ENCODE measurements around the gene PNPO. TPM values are rescaled to one million over a fixed set of nuclear protein-coding genes. Genes with fewer than 3 reads are reported as not detected.

Gene PNPO
- total and polyA plus RNA-seq, 2 of the 13 experiments (the other 11 are each of a cell fraction or from before 2014, with no cell fraction given), result 47.9 to 63.3 TPM

DNA sequence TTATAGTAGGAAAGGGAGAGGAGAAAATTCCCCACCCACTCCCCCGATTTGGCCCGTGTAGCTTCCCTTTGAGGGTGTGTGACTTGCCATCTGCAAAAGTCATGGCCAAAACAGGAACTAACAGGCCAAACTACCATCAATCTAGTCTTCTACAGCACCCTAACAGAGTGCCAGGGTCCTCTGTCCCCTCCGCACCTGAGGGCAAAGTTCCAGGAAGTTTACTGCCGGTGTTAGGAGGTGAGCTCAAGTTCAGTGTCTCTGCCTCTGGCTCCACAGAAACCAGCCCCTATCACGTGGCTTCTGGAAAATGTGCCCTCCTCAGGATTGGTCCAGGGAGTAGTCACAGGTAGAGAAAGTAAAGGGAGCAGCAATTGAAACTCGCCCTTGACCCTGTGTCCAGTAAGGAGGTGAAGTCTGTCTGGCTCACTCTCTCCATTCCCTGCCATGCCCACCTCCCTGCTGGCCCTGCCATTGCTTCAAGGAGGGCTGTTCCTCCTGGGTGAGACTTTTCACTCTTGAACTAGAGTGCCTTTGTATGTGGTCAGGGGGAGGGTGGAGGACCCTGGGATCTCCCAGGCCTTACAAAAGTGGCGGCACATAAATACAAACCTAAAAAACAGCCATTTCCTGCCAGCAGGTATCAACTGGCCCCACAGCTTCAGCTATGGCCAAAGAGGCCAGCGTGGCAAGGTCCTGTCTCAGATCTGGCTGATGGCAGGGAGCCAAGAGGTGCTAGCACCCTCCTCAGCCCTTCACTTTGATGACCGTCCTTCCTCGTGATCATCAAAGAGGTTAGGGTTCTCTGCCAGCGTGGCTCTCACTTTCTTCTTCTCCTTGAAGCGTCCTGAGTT, 11.0 kb downstream of the PNPO start (continued):
- TF ChIP-seq, protein P1, sequence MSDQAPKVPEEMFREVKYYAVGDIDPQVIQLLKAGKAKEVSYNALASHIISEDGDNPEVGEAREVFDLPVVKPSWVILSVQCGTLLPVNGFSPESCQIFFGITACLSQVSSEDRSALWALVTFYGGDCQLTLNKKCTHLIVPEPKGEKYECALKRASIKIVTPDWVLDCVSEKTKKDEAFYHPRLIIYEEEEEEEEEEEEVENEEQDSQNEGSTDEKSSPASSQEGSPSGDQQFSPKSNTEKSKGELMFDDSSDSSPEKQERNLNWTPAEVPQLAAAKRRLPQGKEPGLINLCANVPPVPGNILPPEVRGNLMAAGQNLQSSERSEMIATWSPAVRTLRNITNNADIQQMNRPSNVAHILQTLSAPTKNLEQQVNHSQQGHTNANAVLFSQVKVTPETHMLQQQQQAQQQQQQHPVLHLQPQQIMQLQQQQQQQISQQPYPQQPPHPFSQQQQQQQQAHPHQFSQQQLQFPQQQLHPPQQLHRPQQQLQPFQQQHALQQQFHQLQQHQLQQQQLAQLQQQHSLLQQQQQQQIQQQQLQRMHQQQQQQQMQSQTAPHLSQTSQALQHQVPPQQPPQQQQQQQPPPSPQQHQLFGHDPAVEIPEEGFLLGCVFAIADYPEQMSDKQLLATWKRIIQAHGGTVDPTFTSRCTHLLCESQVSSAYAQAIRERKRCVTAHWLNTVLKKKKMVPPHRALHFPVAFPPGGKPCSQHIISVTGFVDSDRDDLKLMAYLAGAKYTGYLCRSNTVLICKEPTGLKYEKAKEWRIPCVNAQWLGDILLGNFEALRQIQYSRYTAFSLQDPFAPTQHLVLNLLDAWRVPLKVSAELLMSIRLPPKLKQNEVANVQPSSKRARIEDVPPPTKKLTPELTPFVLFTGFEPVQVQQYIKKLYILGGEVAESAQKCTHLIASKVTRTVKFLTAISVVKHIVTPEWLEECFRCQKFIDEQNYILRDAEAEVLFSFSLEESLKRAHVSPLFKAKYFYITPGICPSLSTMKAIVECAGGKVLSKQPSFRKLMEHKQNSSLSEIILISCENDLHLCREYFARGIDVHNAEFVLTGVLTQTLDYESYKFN (CRISPR knock-in tag; conservative IDR thresholded peaks at IDR 0.05), result peak; percentile 94
- no peak for TF ChIP-seq SMARCE1 (IDR thresholded peaks at IDR 0.05; ENCODE audit: borderline replicate concordance)
- TF ChIP-seq, protein P2, sequence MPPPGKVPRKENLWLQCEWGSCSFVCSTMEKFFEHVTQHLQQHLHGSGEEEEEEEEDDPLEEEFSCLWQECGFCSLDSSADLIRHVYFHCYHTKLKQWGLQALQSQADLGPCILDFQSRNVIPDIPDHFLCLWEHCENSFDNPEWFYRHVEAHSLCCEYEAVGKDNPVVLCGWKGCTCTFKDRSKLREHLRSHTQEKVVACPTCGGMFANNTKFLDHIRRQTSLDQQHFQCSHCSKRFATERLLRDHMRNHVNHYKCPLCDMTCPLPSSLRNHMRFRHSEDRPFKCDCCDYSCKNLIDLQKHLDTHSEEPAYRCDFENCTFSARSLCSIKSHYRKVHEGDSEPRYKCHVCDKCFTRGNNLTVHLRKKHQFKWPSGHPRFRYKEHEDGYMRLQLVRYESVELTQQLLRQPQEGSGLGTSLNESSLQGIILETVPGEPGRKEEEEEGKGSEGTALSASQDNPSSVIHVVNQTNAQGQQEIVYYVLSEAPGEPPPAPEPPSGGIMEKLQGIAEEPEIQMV (CRISPR knock-in tag; IDR thresholded peaks at IDR 0.05; ENCODE audit: low read depth), result peak; percentile 70; the same call in 1 of the 2 replicates
- TF ChIP-seq, protein P3, sequence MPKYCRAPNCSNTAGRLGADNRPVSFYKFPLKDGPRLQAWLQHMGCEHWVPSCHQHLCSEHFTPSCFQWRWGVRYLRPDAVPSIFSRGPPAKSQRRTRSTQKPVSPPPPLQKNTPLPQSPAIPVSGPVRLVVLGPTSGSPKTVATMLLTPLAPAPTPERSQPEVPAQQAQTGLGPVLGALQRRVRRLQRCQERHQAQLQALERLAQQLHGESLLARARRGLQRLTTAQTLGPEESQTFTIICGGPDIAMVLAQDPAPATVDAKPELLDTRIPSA (CRISPR knock-in tag; IDR thresholded peaks at IDR 0.05; ENCODE audit: borderline replicate concordance), result no peak
- TF ChIP-seq ZNF33A (CRISPR knock-in tag; IDR thresholded peaks at IDR 0.05; ENCODE audit: borderline replicate concordance), result no peak
- TF ChIP-seq, protein P4, sequence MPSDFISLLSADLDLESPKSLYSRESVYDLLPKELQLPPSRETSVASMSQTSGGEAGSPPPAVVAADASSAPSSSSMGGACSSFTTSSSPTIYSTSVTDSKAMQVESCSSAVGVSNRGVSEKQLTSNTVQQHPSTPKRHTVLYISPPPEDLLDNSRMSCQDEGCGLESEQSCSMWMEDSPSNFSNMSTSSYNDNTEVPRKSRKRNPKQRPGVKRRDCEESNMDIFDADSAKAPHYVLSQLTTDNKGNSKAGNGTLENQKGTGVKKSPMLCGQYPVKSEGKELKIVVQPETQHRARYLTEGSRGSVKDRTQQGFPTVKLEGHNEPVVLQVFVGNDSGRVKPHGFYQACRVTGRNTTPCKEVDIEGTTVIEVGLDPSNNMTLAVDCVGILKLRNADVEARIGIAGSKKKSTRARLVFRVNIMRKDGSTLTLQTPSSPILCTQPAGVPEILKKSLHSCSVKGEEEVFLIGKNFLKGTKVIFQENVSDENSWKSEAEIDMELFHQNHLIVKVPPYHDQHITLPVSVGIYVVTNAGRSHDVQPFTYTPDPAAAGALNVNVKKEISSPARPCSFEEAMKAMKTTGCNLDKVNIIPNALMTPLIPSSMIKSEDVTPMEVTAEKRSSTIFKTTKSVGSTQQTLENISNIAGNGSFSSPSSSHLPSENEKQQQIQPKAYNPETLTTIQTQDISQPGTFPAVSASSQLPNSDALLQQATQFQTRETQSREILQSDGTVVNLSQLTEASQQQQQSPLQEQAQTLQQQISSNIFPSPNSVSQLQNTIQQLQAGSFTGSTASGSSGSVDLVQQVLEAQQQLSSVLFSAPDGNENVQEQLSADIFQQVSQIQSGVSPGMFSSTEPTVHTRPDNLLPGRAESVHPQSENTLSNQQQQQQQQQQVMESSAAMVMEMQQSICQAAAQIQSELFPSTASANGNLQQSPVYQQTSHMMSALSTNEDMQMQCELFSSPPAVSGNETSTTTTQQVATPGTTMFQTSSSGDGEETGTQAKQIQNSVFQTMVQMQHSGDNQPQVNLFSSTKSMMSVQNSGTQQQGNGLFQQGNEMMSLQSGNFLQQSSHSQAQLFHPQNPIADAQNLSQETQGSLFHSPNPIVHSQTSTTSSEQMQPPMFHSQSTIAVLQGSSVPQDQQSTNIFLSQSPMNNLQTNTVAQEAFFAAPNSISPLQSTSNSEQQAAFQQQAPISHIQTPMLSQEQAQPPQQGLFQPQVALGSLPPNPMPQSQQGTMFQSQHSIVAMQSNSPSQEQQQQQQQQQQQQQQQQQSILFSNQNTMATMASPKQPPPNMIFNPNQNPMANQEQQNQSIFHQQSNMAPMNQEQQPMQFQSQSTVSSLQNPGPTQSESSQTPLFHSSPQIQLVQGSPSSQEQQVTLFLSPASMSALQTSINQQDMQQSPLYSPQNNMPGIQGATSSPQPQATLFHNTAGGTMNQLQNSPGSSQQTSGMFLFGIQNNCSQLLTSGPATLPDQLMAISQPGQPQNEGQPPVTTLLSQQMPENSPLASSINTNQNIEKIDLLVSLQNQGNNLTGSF (CRISPR knock-in tag; IDR thresholded peaks at IDR 0.05), result no peak
- peak; percentile 24; the same call in 1 of the 2 replicates for TF ChIP-seq ZNF337 (CRISPR knock-in tag; IDR thresholded peaks at IDR 0.05; ENCODE audit: borderline replicate concordance, low read depth)
- no peak for TF ChIP-seq STAG1 (CRISPR knock-in tag; IDR thresholded peaks at IDR 0.05)
- no peak for TF ChIP-seq SMYD3 (CRISPR knock-in tag; IDR thresholded peaks at IDR 0.05)
- TF ChIP-seq IKZF1 (IDR thresholded peaks at IDR 0.05), result no peak
- TF ChIP-seq, protein P5, sequence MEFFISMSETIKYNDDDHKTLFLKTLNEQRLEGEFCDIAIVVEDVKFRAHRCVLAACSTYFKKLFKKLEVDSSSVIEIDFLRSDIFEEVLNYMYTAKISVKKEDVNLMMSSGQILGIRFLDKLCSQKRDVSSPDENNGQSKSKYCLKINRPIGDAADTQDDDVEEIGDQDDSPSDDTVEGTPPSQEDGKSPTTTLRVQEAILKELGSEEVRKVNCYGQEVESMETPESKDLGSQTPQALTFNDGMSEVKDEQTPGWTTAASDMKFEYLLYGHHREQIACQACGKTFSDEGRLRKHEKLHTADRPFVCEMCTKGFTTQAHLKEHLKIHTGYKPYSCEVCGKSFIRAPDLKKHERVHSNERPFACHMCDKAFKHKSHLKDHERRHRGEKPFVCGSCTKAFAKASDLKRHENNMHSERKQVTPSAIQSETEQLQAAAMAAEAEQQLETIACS (CRISPR knock-in tag; IDR thresholded peaks at IDR 0.05), result no peak
- no peak; the same call in 1 of the 2 replicates for TF ChIP-seq GFI1 (CRISPR knock-in tag; IDR thresholded peaks at IDR 0.05; ENCODE audit: borderline replicate concordance)
- TF ChIP-seq PLRG1 (conservative IDR thresholded peaks at IDR 0.05), result no peak
- TF ChIP-seq ZFP36 (IDR thresholded peaks at IDR 0.05; ENCODE audit: borderline replicate concordance, low read depth, low read length, partially characterized antibody), result no peak
